ENCODE data around the gene ASXL2. TPM values are rescaled to one million over a fixed set of nuclear protein-coding genes. Genes with fewer than 3 reads are reported as not detected.
"Not testable (repeated sequence)": the region's sequence is repeated elsewhere in the genome, so short reads cannot be mapped to it uniquely, and the experiment has no call there.

The ASXL2 gene
- total RNA-seq, 2 donors from 2014 or later = 6.6 to 8.3 TPM

DNA sequence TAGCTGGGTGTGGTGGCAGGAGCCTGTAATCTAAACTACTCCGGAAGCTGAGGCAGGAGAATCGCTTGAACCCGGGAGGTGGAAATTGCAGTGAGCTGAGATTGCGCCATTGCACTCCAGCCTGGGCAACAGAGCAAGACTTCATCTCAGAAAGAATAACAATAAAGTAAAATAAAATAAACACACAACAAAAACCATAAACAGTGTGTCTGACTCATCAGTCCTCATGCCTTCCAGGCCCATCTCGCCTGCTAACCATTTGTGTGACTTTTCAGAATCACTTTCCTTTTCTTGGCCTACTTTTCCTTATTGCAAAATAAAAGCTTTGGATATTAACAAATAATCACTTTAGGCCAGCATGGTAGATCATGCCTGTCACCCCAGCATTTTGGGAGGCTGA, 42.0 kb upstream of the ASXL2 start:
- WGBS, 2 donors = 86 to 94% methylated on average over 5 of the region's 5 CpGs
- intact Hi-C loops (cut with DNase I) = no loop called here
- Histone ChIP-seq H3K27ac (no peak overlapping the region), H3K4me3 (no peak overlapping the region), H3K9me3 (no peaks in the 10 kb centered on the region), H3K4me1 (no peaks in the 10 kb centered on the region), H3K27me3 (no peaks in the 10 kb centered on the region), H3K36me3 (replicated peaks in 1 of 2; ENCODE audit: insufficient read depth in 1 of 2, low read depth in 2 of 2) (no peaks in the 10 kb centered on the region)
- no peak for TF ChIP-seq POLR2A (IDR thresholded peaks at IDR 0.05)
- TF ChIP-seq, protein P1, sequence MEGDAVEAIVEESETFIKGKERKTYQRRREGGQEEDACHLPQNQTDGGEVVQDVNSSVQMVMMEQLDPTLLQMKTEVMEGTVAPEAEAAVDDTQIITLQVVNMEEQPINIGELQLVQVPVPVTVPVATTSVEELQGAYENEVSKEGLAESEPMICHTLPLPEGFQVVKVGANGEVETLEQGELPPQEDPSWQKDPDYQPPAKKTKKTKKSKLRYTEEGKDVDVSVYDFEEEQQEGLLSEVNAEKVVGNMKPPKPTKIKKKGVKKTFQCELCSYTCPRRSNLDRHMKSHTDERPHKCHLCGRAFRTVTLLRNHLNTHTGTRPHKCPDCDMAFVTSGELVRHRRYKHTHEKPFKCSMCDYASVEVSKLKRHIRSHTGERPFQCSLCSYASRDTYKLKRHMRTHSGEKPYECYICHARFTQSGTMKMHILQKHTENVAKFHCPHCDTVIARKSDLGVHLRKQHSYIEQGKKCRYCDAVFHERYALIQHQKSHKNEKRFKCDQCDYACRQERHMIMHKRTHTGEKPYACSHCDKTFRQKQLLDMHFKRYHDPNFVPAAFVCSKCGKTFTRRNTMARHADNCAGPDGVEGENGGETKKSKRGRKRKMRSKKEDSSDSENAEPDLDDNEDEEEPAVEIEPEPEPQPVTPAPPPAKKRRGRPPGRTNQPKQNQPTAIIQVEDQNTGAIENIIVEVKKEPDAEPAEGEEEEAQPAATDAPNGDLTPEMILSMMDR (IDR thresholded peaks at IDR 0.05) = no peak
- DNase-seq (no peak), ATAC-seq (no peak)

DNA sequence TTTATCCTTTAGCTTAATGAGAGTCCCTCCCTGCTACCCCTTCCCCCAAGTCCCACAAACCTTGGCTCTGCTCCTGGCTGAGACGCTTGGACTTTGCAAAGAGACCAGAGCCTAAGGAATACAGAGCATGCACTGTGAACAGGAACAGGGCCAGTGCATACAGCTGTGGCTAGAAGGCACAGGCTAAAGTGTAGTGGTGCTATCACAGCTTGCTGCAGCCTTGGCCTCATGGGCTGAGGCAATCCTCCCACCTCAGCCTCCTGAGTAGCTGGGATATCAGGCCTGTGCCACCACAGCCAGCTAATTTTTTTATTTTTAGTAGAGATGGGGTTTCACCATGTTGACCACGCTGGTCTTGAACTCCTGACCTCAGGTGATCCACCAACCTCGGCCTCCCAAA, 39.5 kb upstream of the ASXL2 start:
- intact Hi-C loops (cut with DNase I) = no loop called here
- no peak for ATAC-seq
- DNase-seq = no peak

DNA sequence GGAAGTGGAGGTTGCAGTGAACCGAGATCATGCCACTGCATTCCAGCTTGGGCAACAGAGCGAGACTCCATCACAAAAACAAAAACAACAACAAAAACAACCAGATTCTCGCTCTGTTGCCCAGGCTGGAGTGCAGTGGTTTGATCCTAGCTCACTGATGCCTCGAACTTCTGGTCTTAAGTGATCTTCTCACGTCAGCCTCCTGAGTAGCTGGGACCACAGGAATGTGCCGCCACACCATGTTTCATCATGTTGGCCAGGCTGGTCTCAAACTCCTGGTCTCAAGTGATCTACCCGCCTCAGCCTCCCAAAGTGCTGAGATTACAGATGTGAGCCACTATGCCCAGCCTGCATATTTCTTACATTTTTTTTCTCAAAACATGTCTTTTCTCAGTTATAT, 39.1 kb upstream of the ASXL2 start:
- DNase-seq; H3K27ac ChIP-seq; intact Hi-C loops (cut with DNase I); ATAC-seq; H3K4me3 ChIP-seq; H3K36me3 ChIP-seq (replicated peaks in 1 of 2; ENCODE audit: insufficient read depth in 1 of 2, low read depth in 2 of 2); H3K9me3 ChIP-seq; H3K4me1 ChIP-seq; H3K27me3 ChIP-seq: not testable (repeated sequence)
- WGBS, 2 donors = 75 to 76% methylated on average over 7 of the region's 7 CpGs

More for the DNA sequence above, 39.5 kb upstream of the ASXL2 start:
- Histone ChIP-seq H3K36me3 (replicated peaks in 1 of 2; ENCODE audit: insufficient read depth in 1 of 2, low read depth in 2 of 2) (no peaks in the 10 kb centered on the region), H3K9me3 (no peaks in the 10 kb centered on the region), H3K27me3 (no peaks in the 10 kb centered on the region), H3K4me1 (no peaks in the 10 kb centered on the region), H3K27ac (no peak overlapping the region), H3K4me3 (no peak overlapping the region)
- TF ChIP-seq, protein P1 (IDR thresholded peaks at IDR 0.05) = no peak
- no peak for TF ChIP-seq POLR2A (IDR thresholded peaks at IDR 0.05)
- 75 to 82% methylated on average over 3 of the region's 3 CpGs for WGBS, 2 donors

DNA sequence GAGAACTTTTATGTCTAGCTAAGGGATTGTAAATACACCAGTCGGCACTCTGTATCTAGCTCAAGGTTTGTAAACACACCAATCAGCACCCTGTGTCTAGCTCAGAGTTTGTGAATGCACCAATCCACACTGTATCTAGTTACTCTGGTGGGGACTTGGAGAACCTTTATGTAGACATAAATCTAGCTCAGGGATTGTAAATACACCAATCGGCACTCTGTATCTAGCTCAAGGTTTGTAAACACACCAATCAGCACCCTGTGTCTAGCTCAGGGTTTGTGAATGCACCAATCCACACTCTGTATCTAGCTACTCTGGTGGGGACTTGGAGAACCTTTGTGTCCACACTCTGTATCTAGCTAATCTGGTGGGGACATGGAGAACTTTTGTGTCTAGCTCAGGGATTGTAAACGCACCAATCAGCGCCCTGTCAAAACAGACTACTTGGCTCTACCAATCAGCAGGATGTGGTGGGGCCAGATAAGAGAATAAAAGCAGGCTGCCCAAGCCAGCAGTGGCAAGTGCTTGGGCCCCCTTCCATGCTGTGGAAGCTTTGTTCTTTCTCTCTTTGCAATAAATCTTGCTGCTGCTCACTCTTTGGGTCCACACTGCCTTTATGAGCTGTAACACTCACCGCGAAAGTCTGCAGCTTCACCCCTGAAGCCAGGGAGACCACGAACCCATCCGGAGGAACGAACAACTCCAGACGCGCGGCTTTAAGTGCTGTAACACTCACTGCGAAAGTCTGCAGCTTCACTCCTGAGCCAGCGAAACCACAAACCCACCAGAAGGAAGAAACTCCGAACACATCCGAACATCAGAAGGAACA, 37.9 kb upstream of the ASXL2 start:
- intact Hi-C loops (cut with DNase I); H3K27me3 ChIP-seq; H3K4me3 ChIP-seq; H3K27ac ChIP-seq; DNase-seq; ATAC-seq; H3K36me3 ChIP-seq (replicated peaks in 1 of 2; ENCODE audit: insufficient read depth in 1 of 2, low read depth in 2 of 2); H3K9me3 ChIP-seq; H3K4me1 ChIP-seq: not testable (repeated sequence)
- 75 to 77% methylated on average over 12 to 16 of the region's 16 CpGs for WGBS, 2 donors

DNA sequence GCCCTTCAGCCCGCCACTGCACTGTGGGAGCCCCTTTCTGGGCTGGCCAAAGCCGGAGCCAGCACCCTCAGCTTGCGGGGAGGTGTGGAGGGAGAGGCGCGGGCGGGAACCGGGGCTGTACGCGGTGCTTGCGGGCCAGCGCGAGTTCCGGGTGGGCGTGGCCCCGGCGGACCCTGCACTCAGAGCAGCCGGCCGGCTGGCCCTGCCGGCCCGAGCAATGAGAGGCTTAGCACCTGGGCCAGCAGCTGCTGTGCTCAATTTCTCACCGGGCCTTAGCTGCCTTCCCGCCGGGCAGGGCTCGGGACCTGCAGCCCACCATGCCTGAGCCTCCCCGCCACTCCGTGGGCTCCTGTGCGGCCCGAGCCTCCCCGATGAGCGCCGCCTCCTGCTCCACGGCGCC, 37.1 kb upstream of the ASXL2 start:
- H3K4me1 ChIP-seq; ATAC-seq; H3K9me3 ChIP-seq; H3K27ac ChIP-seq; H3K4me3 ChIP-seq; DNase-seq; H3K36me3 ChIP-seq (replicated peaks in 1 of 2; ENCODE audit: insufficient read depth in 1 of 2, low read depth in 2 of 2); intact Hi-C loops (cut with DNase I); H3K27me3 ChIP-seq: not testable (repeated sequence)
- WGBS, 2 donors = no CpG with 5 or more reads among the region's 33 CpGs

DNA sequence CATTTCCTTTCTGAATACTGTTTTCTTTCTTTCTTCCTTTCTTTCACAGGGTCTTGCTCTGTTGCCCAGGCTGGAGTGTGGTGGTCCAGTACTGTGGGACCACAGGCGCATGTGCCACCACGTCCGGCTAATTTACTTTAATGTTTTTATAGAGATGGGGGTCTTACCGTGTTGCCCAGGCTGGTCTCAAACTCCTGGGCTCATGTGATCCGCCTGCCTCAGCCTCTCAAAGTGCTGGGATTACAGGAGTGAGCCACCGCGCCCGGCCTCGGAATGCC, 35.3 kb upstream of the ASXL2 start:
- H3K27ac ChIP-seq; H3K36me3 ChIP-seq (replicated peaks in 1 of 2; ENCODE audit: insufficient read depth in 1 of 2, low read depth in 2 of 2); ATAC-seq; DNase-seq; intact Hi-C loops (cut with DNase I); H3K4me1 ChIP-seq; H3K4me3 ChIP-seq; H3K9me3 ChIP-seq; H3K27me3 ChIP-seq: not testable (repeated sequence)
- 78 to 86% methylated on average over 9 of the region's 9 CpGs for WGBS, 2 donors

Measured in body of pancreas (tissue), 4 donors.